Neural progenitor cell (in vitro differentiated cells): Measurements from ENCODE around the gene ACOX3. TPM values are rescaled to one million over a fixed set of nuclear protein-coding genes. Genes with fewer than 3 reads are reported as not detected.

Experiments used
- DNase-seq: peaks from one replicate; pipeline ENCODE4 v3.0.0-alpha.2; 2016; ENCODE audit warnings: low spot score
- H2AFZ ChIP-seq: fragments of 200-600 bp; sonication (generic); replicated peaks from 2 replicates; pipeline ENCODE4 v1.6.1; 2016; ENCODE audit warnings: antibody characterized with exemption
- H3F3A ChIP-seq: fragments of 200-600 bp; sonication (generic); 2 replicates; pipeline ENCODE4 v1.6.1; 2016; ENCODE audit warnings: antibody characterized with exemption, low read depth
- H3K27ac ChIP-seq: fragments of 200-600 bp; sonication (generic); 2 replicates; pipeline ENCODE4 v1.5.1; 2016; ENCODE audit warnings: mild to moderate bottlenecking
- H3K27me3 ChIP-seq: fragments of 200-600 bp; sonication (generic); 2 replicates; pipeline ENCODE4 v1.6.1; 2016; ENCODE audit warnings: mild to moderate bottlenecking, moderate library complexity
- H3K36me3 ChIP-seq: fragments of 200-600 bp; sonication (generic); 2 replicates; pipeline ENCODE4 v1.5.1; 2016
- H3K4me1 ChIP-seq: fragments of 200-600 bp; sonication (generic); 2 replicates; pipeline ENCODE4 v1.6.1; 2016; ENCODE audit warnings: mixed run types
- H3K4me2 ChIP-seq: fragments of 200-600 bp; sonication (generic); 2 replicates; pipeline ENCODE4 v1.6.1; 2016
- H3K4me3 ChIP-seq: fragments of 200-600 bp; sonication (generic); 2 replicates; pipeline ENCODE4 v1.5.1; 2016
- H3K79me2 ChIP-seq: fragments of 200-600 bp; sonication (generic); 2 replicates; pipeline ENCODE4 v1.6.1; 2016; ENCODE audit warnings: low read depth
- H3K9ac ChIP-seq: fragments of 200-600 bp; sonication (generic); 2 replicates; pipeline ENCODE4 v1.6.1; 2016
- H3K9me3 ChIP-seq: fragments of 200-600 bp; sonication (generic); 2 replicates; pipeline ENCODE4 v1.5.1; 2016; ENCODE audit warnings: low read depth
- H4K20me1 ChIP-seq: fragments of 200-600 bp; sonication (generic); 2 replicates; pipeline ENCODE4 v1.6.1; 2016; ENCODE audit warnings: low read depth
- H3K27ac Mint-ChIP-seq: 3 replicates; pipeline ENCODE4 v1.8.0; 2021; ENCODE audit warnings: mixed read lengths
- H3K27me3 Mint-ChIP-seq: 2 replicates; pipeline ENCODE4 v1.8.0; 2022; ENCODE audit warnings: low read depth, mild to moderate bottlenecking, inconsistent platforms, moderate library complexity, mixed read lengths; ENCODE audit not compliant: insufficient read depth
- H3K36me3 Mint-ChIP-seq: 3 replicates; pipeline ENCODE4 v1.8.0; 2021; ENCODE audit warnings: mixed read lengths
- H3K4me1 Mint-ChIP-seq: 3 replicates; pipeline ENCODE4 v1.8.0; 2021; ENCODE audit warnings: mixed read lengths
- H3K4me3 Mint-ChIP-seq: 3 replicates; pipeline ENCODE4 v1.8.0; 2021; ENCODE audit warnings: mild to moderate bottlenecking, moderate library complexity, mixed read lengths
- H3K9me3 Mint-ChIP-seq: 3 replicates; pipeline ENCODE4 v1.8.0; 2020; ENCODE audit warnings: mixed read lengths
- CTCF ChIP-seq: fragments of 200-600 bp; sonication (generic); IDR thresholded peaks from 2 replicates; pipeline ENCODE4 v1.5.1; 2017; ENCODE audit warnings: antibody characterized with exemption, mild to moderate bottlenecking
- EZH2 ChIP-seq: fragments of 200-600 bp; sonication (generic); IDR thresholded peaks from 2 replicates; pipeline ENCODE4 v1.6.1; 2017; ENCODE audit warnings: antibody characterized with exemption, mild to moderate bottlenecking, moderate library complexity
- EZH2phosphoT487 ChIP-seq: fragments of 200-600 bp; sonication (generic); IDR thresholded peaks from 2 replicates; pipeline ENCODE4 v1.6.1; 2017; ENCODE audit warnings: antibody characterized with exemption
- total RNA-seq: library from RNA; depleted of rRNA; stranded (reverse); fragments of >200 nt; gene quantifications from 2 replicates; pipeline ENCODE4 v1.2.3, GENCODE V29; 2015; ENCODE audit warnings: low replicate concordance

ACOX3 gene
- total RNA-seq, 1 donor from 2014 or later, result 14.0 TPM

DNA sequence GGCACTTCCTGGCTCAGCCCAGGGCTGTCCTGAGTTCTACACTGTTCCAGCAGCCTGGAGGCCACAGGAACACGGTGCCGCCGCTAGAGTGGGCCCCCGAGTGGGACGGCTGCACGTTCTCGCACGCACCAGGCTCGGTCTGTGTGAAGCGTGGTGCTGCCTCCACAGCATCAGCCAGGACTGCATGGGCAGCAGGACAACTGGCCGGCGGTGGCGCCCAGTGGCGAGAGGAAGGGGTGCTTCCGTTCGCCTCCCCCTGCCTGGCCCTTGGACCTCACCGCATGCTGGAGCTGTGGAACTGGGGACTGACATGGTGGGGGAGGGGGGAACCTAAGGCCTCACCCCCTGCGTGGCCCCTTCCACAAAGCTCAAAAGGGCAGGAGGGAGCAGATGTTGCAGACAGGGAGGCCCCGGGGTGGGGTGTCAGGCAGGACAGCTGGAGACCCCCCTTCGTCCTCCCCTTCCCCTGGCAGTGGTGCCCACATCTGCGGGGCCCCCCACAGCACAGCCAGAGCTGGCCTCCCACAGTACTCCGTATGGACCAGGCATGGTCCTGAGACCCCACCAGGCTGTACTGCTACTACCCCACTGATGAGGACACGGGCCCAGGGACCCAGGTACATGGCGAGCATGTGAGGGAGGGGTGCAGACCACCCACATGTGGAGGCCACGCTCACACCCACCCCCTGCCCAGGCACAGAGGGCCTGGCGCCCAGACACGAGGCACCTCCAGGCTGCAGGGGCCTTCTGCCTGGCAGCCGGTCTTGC, 58.5 kb downstream of the ACOX3 start:
- no peaks in the 10 kb centered on the region for H3K4me1 ChIP-seq
- peaks cover 16% of the 10 kb centered on the region for H3K4me1 Mint-ChIP-seq
- H3K79me2 ChIP-seq, result no peaks in the 10 kb centered on the region
- DNase-seq, result no peak
- no peak for TF ChIP-seq CTCF
- TF ChIP-seq EZH2phosphoT487, result no peak
- TF ChIP-seq EZH2, result no peak
- H3K27me3 Mint-ChIP-seq, result peaks cover 2% of the 10 kb centered on the region
- no peak overlapping the region for H3K4me3 ChIP-seq
- H3F3A ChIP-seq, result no peaks in the 10 kb centered on the region
- H2AFZ ChIP-seq, result no peak overlapping the region
- H3K36me3 ChIP-seq, result no peaks in the 10 kb centered on the region
- no peaks in the 10 kb centered on the region for H3K9me3 Mint-ChIP-seq
- H3K9me3 ChIP-seq, result no peaks in the 10 kb centered on the region
- no peak overlapping the region for H3K4me3 Mint-ChIP-seq
- H3K36me3 Mint-ChIP-seq, result peaks cover 9% of the 10 kb centered on the region
- H3K27ac Mint-ChIP-seq, result no peak overlapping the region
- no peak overlapping the region for H3K9ac ChIP-seq
- H3K27ac ChIP-seq, result no peak overlapping the region
- no peaks in the 10 kb centered on the region for H3K27me3 ChIP-seq
- no peaks in the 10 kb centered on the region for H4K20me1 ChIP-seq
- no peak overlapping the region for H3K4me2 ChIP-seq

- Histone ChIP-seq H3K79me2 (no peaks in the 10 kb centered on the region), H2AFZ (no peak overlapping the region), H3F3A (no peaks in the 10 kb centered on the region), H3K36me3 (no peaks in the 10 kb centered on the region), H3K4me1 (no peaks in the 10 kb centered on the region), H3K9ac (no peak overlapping the region), H4K20me1 (no peaks in the 10 kb centered on the region), H3K4me3 (no peak overlapping the region), H3K9me3 (no peaks in the 10 kb centered on the region), H3K4me2 (no peak overlapping the region), H3K27me3 (no peaks in the 10 kb centered on the region), H3K27ac (no peak overlapping the region)
- H3K4me1 Mint-ChIP-seq, result peaks cover 18% of the 10 kb centered on the region
- H3K27ac Mint-ChIP-seq, result no peak overlapping the region
- DNase-seq, result no peak
- H3K4me3 Mint-ChIP-seq, result no peak overlapping the region
- no peaks in the 10 kb centered on the region for H3K9me3 Mint-ChIP-seq
- H3K36me3 Mint-ChIP-seq, result peaks cover 8% of the 10 kb centered on the region
- H3K27me3 Mint-ChIP-seq, result peaks cover 2% of the 10 kb centered on the region
- no peak for TF ChIP-seq EZH2
- TF ChIP-seq CTCF, result no peak
- no peak for TF ChIP-seq EZH2phosphoT487
These were observed 59.8 kb downstream of the ACOX3 start for GRCh38 chr4:8380511-8381415.

GRCh38 chr4:8379771-8380170, 60.8 kb downstream of the ACOX3 start:
- H3K27ac Mint-ChIP-seq, result no peak overlapping the region
- H3K36me3 ChIP-seq, result no peaks in the 10 kb centered on the region

More at GRCh38 chr4:8379771-8380170, 60.8 kb downstream of the ACOX3 start:
- Mint-ChIP-seq H3K36me3 (peaks cover 6% of the 10 kb centered on the region), H3K27me3 (peaks cover 2% of the 10 kb centered on the region), H3K4me3 (no peak overlapping the region), H3K4me1 (peaks cover 14% of the 10 kb centered on the region), H3K9me3 (no peaks in the 10 kb centered on the region)
- DNase-seq, result no peak
- Histone ChIP-seq H3K27ac (no peak overlapping the region), H2AFZ (no peak overlapping the region), H3K79me2 (no peaks in the 10 kb centered on the region), H3K27me3 (no peaks in the 10 kb centered on the region), H4K20me1 (no peaks in the 10 kb centered on the region), H3K9me3 (no peaks in the 10 kb centered on the region), H3K4me1 (no peaks in the 10 kb centered on the region), H3K4me3 (no peak overlapping the region), H3K9ac (no peak overlapping the region), H3K4me2 (no peak overlapping the region), H3F3A (no peaks in the 10 kb centered on the region)
- TF ChIP-seq CTCF, result no peak
- no peak for TF ChIP-seq EZH2phosphoT487
- no peak for TF ChIP-seq EZH2
